K562 (cell line): Measurements from ENCODE around the gene CLEC10A. TPM values are rescaled to one million over a fixed set of nuclear protein-coding genes. Genes with fewer than 3 reads are reported as not detected.
"Not testable (repeated sequence)": the region's sequence is repeated elsewhere in the genome, so short reads cannot be mapped to it uniquely, and the experiment has no call there.

Experiments used
- MAFG ChIP-seq: fragments of 450-650 bp; conservative IDR thresholded peaks from 2 replicates; pipeline ENCODE4 v1.6.1; 2016; ENCODE audit warnings: missing genetic modification characterization, missing compliant biosample characterization
- MAZ ChIP-seq, 2 experiments: fragments of 450-650 bp in 1 of 2; sonication (generic) in 1 of 2; formaldehyde crosslinking; IDR thresholded peaks in 1 of 2; conservative IDR thresholded peaks in 1 of 2; 2 replicates each; pipeline versions ENCODE4 v1.4.0 to v1.5.0; 2020; ENCODE audit warnings: mild to moderate bottlenecking in 1 of 2, missing genetic modification reagents in 1 of 2
- PKNOX1 ChIP-seq: fragments of 450-650 bp; IDR thresholded peaks from 2 replicates; pipeline ENCODE4 v1.6.1; 2016
- RAD51 ChIP-seq: fragments of 450-650 bp; IDR thresholded peaks from 2 replicates; pipeline ENCODE4 v1.7.1; 2016; ENCODE audit warnings: low read depth, mild to moderate bottlenecking, borderline replicate concordance
- REST ChIP-seq, 2 experiments: fragments of 450-650 bp; formaldehyde crosslinking in 1 of 2; IDR thresholded peaks; 2 replicates each; pipeline versions ENCODE4 v1.4.0 to v1.6.1; 2014 to 2020; ENCODE audit warnings: mild to moderate bottlenecking in 2 of 2, borderline replicate concordance in 1 of 2, low read depth in 1 of 2
- TOE1 ChIP-seq, 2 experiments: fragments of 450-650 bp in 1 of 2; sonication (generic) in 1 of 2; formaldehyde crosslinking in 1 of 2; IDR thresholded peaks; 2 replicates each; pipeline versions ENCODE4 v1.7.1 to v1.8.0; 2016 to 2022; ENCODE audit warnings: borderline replicate concordance in 2 of 2, mild to moderate bottlenecking in 2 of 2, antibody characterized with exemption in 1 of 2, inconsistent platforms in 1 of 2, low read depth in 1 of 2, missing genetic modification reagents in 1 of 2, moderate library complexity in 1 of 2
- ZFX ChIP-seq: sonication (generic); formaldehyde crosslinking; IDR thresholded peaks from 2 replicates; pipeline ENCODE4 v1.8.0; 2022; ENCODE audit warnings: mild to moderate bottlenecking, missing genetic modification reagents, moderate library complexity
- polyA plus RNA-seq, 8 experiments: library from polyadenylated mRNA; depleted of rRNA in 4 of 8; stranded (reverse) in 5 of 8; unstranded in 3 of 8; fragments of >200 nt; fragmentation: Nextera tagmentation in 2 of 8; fragmentation: Illumina TruSeq in 1 of 8; extraction: Ambion mirVana in 2 of 8; extraction: Trizol in 1 of 8; gene quantifications; 2 replicates each; pipeline versions ENCODE4 v1.2.1 to v1.2.3, GENCODE V29; 2011 to 2014; ENCODE audit warnings: inconsistent platforms in 1 of 8, missing spikeins in 1 of 8
- total RNA-seq, 7 experiments: library from RNA; depleted of rRNA in 6 of 7; stranded (reverse); fragments of >200 nt in 6 of 7; fragmentation: Illumina TruSeq in 2 of 7; extraction: Trizol in 2 of 7; gene quantifications; 2 replicates each; pipeline versions ENCODE4 v1.2.1 to v1.2.3, GENCODE V29; 2011 to 2021; ENCODE audit warnings: low replicate concordance in 1 of 7
- TF ChIP-seq, protein P1 (sequence below): sonication (generic); formaldehyde crosslinking; IDR thresholded peaks from 2 replicates; pipeline ENCODE4 v1.9.0; 2022; ENCODE audit warnings: mild to moderate bottlenecking, missing genetic modification reagents

CLEC10A gene
- total and polyA plus RNA-seq, 9 of the 15 experiments (the other 6 are each of a cell fraction or from before 2014, with no cell fraction given) = 0.04 to 0.11 (median 0.05) TPM; not detected in 6

- TF ChIP-seq RAD51 = peak; percentile 98
- 0 out of 2 replicates have a peak, but pooled peaks have one; percentile 17 for TF ChIP-seq REST (IDR thresholded peaks at IDR 0.05; ENCODE audit: borderline replicate concordance)
- TF ChIP-seq REST (CRISPR knock-in tag; IDR thresholded peaks at IDR 0.05; ENCODE audit: low read depth); TOE1 (CRISPR knock-in tag; IDR thresholded peaks at IDR 0.05; ENCODE audit: borderline replicate concordance, low read depth): not testable (repeated sequence)
- peak; percentile 32; the same call in 1 of the 2 replicates for TF ChIP-seq ZFX (CRISPR knock-in tag)
- TF ChIP-seq TOE1 (IDR thresholded peaks at IDR 0.05; ENCODE audit: borderline replicate concordance) = peak; percentile 98
- TF ChIP-seq, protein P1, sequence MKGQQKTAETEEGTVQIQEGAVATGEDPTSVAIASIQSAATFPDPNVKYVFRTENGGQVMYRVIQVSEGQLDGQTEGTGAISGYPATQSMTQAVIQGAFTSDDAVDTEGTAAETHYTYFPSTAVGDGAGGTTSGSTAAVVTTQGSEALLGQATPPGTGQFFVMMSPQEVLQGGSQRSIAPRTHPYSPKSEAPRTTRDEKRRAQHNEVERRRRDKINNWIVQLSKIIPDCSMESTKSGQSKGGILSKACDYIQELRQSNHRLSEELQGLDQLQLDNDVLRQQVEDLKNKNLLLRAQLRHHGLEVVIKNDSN (CRISPR knock-in tag) = peak; percentile 85
- TF ChIP-seq PKNOX1 = peak; percentile 94
- TF ChIP-seq MAZ (CRISPR knock-in tag; conservative IDR thresholded peaks at IDR 0.05 in 1 of 2, IDR thresholded peaks at IDR 0.05 in 1 of 2) = 0 out of 4 replicates have a peak, but pooled peaks of 1 of the 2 experiments have one; percentile 13
- peak; percentile 73 for TF ChIP-seq MAFG (tag)
Measured at GRCh38 chr17:7046725-7047397, 33.2 kb downstream of the CLEC10A start (continued).
